Superior temporal gyrus (tissue), 1 donor: ENCODE results near the gene KAT2B.

Experiments used
- DNase-seq: peaks from one replicate; pipeline ENCODE4 v3.0.0-alpha.2; 2016; ENCODE audit errors: extremely low spot score

The KAT2B gene

DNA sequence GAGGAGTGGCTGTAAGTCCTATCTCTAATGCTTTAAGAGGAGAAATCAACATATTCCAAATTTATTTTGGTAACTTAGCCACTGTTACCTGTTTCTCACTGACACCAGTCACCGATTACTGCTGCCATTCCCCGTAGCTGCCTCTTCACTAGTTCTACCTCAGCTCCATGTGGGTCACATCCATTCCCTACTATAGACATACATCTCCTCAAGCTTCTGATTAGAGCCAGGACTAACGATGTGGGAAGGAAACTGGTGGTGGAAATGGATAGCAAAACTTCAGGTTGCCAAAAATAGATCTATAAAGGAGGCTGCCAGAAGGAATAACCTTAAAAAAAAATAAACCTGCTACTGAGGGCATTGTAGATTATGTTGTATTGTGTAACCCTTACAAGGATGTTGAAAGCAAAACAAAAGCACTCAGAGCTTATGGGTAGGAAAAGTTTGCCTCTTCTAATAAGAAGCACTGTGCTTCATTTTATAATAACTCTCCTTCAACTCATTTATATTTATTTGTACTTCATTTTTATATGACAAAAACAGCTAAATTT is 56.0 kb downstream of the KAT2B start:
- no peak for DNase-seq

GRCh38 chr3:20097015-20097414 is 56.8 kb downstream of the KAT2B start:
- no peak for DNase-seq

GRCh38 chr3:20099060-20099459 is 58.8 kb downstream of the KAT2B start:
- peak; percentile 46 for DNase-seq

DNA sequence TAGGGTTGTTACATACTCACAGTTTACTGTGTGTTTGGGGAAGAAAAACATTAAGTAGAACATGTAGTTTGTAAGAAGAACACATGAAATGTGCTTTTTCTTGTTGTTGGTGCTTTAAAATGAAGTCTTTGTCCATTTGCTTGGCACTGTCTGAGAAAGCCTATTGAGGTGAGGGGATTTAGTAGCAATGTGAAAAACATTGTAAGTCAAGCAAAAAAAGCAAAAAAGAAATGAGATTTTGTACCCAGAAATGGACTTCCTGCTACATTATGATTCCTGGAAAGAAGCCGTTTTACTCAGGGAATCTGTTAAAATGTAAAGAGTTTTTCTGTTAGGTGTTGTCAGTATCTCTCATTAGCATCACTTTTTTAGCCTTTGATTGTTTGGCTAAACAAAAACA is 59.9 kb downstream of the KAT2B start:
- DNase-seq = peak; percentile 78

GRCh38 chr3:20101041-20101440 is 60.8 kb downstream of the KAT2B start:
- no peak for DNase-seq

DNA sequence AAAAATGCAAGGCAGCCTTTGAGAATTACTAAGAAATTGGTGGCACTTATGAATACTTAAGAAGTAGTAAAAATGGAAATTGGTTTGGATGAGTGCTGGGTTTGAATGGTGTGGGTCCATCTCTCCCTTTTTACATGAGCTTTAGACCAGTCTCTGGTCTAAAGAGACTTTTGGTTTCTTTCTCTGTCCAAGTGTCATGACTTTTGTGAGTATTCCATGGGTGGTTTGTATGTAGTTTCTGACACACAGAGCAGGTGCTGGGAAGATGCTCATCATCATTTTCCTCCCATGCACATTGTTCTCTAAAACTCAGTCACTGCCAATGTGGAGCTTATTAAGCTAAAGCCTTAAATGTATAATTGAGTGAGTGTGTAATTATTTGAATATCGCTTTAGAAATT is 63.5 kb downstream of the KAT2B start:
- no peak for DNase-seq

GRCh38 chr3:20104167-20104661 is 64.0 kb downstream of the KAT2B start:
- no peak for DNase-seq

- DNase-seq = no peak
Observed at GRCh38 chr3:20105513-20106280, 65.5 kb downstream of the KAT2B start.

DNA sequence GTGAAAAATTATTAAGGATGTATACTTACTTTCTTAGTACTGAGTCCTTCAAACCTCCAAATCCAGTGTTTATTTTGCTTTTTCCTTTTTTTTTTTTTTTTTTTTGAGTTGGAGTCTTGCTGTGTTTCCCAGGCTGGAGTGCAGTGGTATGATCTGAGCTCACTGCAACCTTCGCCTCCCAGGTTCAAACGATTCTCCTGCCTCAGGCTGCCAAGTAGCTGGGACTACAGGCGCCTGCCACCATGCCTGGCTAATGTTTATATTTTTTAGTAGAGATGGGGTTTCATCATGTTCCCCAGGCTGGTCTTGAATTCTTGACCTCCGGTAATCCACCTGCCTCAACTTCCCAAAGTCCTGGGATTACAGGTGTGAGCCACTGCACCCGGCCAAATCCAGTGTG is 67.5 kb downstream of the KAT2B start:
- DNase-seq = no peak

DNA sequence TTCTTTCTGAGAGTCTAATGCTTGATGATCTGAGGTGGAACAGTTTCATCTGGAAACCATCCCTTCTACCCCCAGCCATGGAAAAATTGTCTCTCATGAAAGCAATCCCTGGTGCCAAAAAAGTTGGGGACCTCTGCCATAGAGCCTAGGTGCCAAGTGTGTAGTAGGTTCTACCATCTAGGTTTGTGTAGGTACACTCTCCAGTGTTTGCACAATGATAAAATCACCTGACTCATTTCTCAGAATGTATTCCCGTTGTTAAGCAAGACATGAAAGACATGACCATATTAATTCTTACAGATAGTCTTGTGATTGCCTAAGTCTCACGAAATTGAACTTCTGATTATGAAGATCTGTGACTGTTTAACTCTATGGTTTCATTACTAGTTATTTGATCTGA is 68.6 kb downstream of the KAT2B start:
- DNase-seq = no peak

DNA sequence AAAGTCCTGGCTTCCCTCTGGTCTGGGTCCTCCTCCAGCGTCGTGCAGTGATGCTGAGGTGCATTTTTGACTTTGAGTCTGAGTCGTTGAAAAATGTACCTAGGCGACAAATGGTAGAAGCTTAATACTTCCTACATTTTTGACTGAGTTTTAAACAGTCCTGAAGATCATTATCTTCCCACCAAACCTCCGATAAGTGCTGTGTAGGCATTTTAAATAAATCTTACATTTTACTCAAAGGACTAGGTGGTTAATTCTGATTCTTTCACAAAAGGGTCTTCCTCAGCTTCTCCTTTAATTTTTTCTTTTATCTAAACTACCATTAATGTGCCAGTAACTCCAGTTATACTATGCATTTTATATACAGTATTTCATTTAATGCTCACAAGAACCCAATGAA is 70.6 kb downstream of the KAT2B start:
- DNase-seq = no peak

DNA sequence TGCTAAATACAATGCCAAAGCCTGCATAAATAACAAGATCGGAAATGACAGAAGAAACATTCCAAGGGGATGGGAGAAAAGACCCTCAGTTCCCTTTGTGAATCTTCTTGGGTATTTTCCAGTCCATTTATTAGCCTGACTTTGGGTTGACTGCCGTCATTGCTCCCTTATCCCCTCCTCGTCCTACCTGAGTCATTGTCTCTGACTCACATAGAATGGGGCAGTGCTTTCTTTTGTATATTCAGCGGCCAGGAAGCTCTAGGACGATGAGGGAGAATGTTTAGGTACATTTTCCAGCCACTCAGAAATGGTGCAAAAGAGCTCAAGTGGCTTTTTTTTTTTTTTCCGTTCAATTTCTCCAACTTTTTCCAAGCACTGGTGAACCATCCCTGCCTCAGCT is 71.6 kb downstream of the KAT2B start:
- no peak for DNase-seq

DNA sequence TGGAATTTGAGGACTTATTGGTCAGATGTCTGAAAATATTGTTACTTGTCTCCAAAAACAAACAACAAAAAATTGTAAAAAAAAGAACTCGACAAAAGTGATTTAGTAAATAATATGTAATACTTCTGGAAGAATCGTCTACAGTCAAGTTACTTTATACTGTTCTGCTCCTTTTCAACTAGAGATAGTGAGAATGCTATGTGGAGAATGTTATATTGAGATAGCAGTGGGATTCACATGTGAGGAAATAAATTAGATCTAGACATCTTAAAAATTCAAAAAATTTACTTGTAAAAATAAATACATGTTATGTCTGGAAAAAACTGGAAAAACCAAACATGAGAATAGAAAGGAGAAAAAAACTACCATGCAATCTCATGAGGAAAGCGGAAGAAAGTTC is 80.8 kb downstream of the KAT2B start:
- no peak for DNase-seq

DNA sequence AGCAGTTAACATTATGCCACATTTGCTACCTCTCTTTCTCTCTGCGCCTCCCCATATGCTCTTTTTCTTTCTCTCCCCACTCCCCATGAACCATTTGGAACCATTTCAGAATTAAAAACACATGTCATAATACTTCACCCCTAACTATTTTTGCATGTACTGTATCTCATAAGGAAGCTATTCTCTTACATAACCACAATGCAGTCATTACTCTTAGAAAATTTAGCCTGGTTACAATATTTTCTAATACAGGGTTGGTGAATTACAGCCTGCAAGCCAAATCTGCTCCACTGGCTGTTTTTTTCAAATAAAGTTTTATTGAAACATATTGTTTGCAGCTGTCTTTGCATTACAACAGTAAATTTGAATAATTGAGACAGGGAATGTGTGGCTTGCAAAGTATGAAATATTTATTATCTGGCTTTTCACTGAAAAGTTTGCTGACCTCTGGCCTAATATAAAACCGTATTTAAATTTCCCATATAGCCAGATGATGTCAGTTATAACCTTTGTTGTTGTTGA is 82.9 kb downstream of the KAT2B start:
- DNase-seq = no peak

DNA sequence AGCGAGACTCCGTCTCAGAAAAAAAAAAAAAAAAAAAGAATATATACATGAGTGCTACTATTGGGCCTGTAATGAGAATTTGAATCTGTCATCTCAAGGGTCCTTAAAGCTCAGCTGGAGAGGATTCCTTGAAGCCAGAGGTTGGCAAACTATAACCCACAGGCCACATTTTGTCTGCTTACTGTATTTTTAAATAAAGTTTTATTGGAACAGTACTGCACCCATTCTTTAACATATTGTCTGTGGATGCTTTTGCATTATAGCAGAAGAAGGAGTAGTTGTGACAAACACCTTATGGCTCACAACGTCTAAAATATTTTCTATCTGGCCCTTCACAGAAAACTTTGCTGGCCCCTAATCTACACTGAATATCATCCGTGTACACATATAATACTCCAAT is 85.0 kb downstream of the KAT2B start:
- DNase-seq = no peak

DNA sequence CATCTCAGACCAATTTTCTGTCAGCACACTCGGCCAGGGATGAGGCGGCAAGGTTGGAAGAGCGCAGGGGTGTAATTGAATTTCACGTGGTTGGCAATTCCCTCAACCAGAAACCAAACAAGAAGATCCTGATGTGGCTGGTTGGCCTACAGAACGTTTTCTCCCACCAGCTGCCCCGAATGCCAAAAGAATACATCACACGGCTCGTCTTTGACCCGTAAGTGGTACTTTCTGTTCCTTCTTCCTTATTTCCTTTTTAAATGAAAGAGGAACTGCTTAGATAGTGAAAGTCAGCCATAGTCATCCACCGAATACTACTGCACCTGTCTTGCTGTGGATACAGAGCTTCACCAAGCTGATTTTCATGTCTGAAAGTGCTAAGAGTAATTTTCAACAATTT is 85.7 kb downstream of the KAT2B start:
- DNase-seq = no peak

DNA sequence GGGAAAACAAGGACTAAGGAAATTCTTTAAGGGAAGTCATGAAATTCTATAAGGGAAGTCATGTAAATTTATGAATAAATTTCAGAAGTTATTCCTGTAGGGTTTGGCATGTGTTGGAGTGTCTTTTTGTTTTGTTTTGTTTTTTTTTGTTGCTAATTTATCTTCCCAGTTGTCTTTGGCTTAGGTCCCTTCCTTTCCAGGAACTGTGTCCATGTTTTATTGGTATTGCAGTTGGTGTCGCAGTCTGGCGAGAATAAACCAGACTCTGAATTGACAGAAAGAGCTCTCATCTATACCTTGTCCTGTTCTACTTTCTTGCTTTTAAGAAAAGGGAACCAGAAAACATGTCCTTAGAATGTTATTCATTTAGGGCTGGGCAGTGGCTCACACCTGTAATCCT is 88.1 kb downstream of the KAT2B start:
- DNase-seq = no peak

GRCh38 chr3:20130106-20130505 is 89.9 kb downstream of the KAT2B start:
- DNase-seq = peak; percentile 60

- DNase-seq = no peak
Observed at GRCh38 chr3:20136231-20136630, 96.0 kb downstream of the KAT2B start.

DNA sequence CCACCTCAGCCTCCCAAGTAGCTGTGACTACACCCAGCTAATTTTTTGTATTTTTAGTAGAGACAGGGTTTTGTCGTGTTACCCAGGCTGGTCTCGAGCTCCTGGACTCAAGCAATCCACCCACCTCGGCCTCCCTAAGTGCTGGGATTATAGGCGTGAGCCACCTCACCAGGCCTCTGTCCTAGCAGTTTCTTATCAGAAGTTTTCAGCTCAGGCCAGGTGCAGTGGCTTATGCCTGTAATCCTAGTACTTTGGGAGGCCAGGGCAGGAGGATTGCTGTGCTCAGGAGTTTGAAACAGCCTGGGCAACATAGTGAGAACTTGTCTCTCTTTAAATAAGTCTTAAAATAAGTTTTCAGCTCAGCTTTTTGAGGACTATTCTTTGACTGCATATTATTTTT is 97.4 kb downstream of the KAT2B start:
- no peak for DNase-seq

DNA sequence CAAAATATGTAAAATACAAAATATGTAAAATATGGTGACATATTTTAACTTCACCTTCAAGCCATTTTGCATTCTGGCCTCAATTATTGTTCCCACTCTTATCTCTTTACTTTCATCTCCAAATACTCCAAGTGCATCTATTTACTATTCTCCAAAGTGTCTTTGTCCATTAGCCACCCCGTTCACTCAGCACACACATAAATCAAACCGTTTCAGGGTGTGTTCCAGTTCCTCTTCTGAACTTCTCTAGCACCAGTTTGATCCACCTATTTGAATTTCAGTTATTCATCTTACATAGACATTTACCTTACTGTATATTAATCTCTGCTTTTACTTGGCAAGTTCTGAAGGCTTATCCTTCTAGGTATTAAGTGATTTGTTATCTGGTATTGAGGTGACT is 100.6 kb downstream of the KAT2B start:
- no peak for DNase-seq

DNA sequence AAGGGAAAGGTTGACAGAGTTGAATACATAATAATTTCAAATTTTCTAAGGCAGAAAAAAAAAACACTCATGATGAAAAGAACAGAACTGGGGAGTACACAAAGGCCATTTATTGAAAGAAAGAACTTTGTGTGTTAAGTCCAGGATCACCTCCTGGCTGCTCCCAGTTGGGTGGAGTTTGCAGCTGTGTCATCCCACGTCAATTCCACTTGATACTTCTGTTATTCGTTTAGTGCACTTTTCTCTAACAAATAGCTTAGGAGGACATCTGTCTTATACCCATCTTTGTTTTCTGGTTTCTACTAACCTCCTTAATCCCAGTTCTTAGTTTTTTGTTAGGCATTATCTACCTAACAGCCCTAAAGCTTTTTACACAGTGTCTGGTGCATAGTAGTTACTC is 101.1 kb downstream of the KAT2B start:
- no peak for DNase-seq

DNA sequence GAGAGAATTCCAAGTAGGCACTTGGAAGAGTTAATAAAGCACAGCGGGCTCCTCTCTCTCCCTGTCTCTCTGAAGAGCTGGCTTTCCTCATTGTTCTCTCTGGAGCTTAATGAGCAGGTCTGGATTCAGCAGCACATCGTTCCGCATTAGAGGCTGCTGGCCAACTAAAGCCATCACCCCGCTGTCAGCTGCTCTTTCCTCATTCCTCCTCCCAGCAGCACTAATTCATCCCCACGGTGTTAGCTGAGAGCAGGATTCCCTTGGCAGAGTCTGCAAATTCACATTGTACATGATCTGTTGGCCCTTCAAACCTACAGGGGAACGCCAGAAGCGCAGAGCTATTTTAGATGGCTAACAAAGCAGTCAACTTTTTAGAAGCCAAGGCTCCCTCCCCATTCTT is 101.6 kb downstream of the KAT2B start:
- DNase-seq = peak; percentile 84
